DLD1 (cell line): ENCODE measurements around the gene NME1.
"Not testable (repeated sequence)": the region's sequence is repeated elsewhere in the genome, so short reads cannot be mapped to it uniquely, and the experiment has no call there.

Source experiments
- in situ Hi-C: cut with HindIII; loops from 2 replicates; pipeline ENCODE4 v1.10.0; 2017; ENCODE audit warnings: low sequenced_read_pairs

NME1 gene

GRCh38 chr17:51153210-51154072 is at the start of gene NME1:
TSS of gene NME1 (plus strand) at chr17:51153559. CDS start at chr17:51155655, 2,096 bp downstream.
- in situ Hi-C loops = no loop called here

- in situ Hi-C loops = no loop called here
Measured at GRCh38 chr17:51107778-51108177, 45.6 kb upstream of the NME1 start.

- in situ Hi-C loops = not testable (repeated sequence)
Measured at GRCh38 chr17:51112303-51113222, 40.8 kb upstream of the NME1 start.

GRCh38 chr17:51115179-51115578 is 38.2 kb upstream of the NME1 start:
- in situ Hi-C loops = no loop called here

GRCh38 chr17:51118330-51119195 is 34.8 kb upstream of the NME1 start:
- in situ Hi-C loops = no loop called here

- in situ Hi-C loops = no loop called here
Measured at GRCh38 chr17:51119415-51120356, 33.7 kb upstream of the NME1 start.

GRCh38 chr17:51120357-51120738 is 33.0 kb upstream of the NME1 start:
- in situ Hi-C loops = no loop called here

- in situ Hi-C loops = no loop called here
Measured at GRCh38 chr17:51120739-51121619, 32.4 kb upstream of the NME1 start, which contains the start of gene SPAG9. TSS of gene SPAG9 (minus strand) at chr17:51120868. CDS start at chr17:51120656, 212 bp downstream.

GRCh38 chr17:51121620-51122472 is 31.5 kb upstream of the NME1 start:
- in situ Hi-C loops = no loop called here

GRCh38 chr17:51122473-51123115 is 30.8 kb upstream of the NME1 start:
- in situ Hi-C loops = not testable (repeated sequence)

GRCh38 chr17:51124640-51125503 is 28.5 kb upstream of the NME1 start:
- in situ Hi-C loops = no loop called here

GRCh38 chr17:51128076-51128475 is 25.3 kb upstream of the NME1 start:
- in situ Hi-C loops = no loop called here

- in situ Hi-C loops = no loop called here
Measured at GRCh38 chr17:51132964-51133319, 20.4 kb upstream of the NME1 start.

- in situ Hi-C loops = no loop called here
Measured at GRCh38 chr17:51133365-51133764, 20.0 kb upstream of the NME1 start.

- in situ Hi-C loops = no loop called here
Measured at GRCh38 chr17:51135956-51136355, 17.4 kb upstream of the NME1 start.

GRCh38 chr17:51142597-51142996 is 10.8 kb upstream of the NME1 start:
- in situ Hi-C loops = no loop called here
